ENCODE measurements around the gene EGFL6.

The EGFL6 gene

DNA sequence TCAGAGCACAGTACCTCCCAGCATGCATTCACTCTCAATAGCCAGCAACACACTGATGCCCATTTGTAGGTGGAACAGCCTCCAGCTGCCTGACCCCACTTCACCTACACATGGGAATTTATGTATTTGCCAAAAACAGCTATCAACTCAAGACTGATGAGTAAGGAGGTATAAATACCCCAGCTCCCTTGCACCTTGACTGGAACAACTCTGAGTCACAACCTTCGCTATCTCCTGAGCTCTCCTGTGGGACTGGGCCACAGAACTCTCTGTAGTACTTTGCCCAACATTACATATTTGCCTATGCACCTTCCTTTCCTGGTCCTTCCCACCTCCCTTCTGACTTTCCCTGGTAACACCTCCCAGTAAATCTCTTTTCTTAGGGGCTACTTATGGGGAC, 16.5 kb upstream of the EGFL6 start:
- TF ChIP-seq CTCF (IDR thresholded peaks at IDR 0.05; ENCODE audit: low read depth, low read length) = no peak

GRCh38 chrX:13565511-13565910, 3.9 kb upstream of the EGFL6 start:
- no peak for TF ChIP-seq CTCF (IDR thresholded peaks at IDR 0.05; ENCODE audit: low read depth, low read length)
- DNase-seq (ENCODE audit: extremely low read depth, low read depth) = no peak

More for the DNA sequence above, 16.5 kb upstream of the EGFL6 start:
- DNase-seq (ENCODE audit: extremely low read depth, low read depth) = no peak

GRCh38 chrX:13570261-13570605, 832 bp downstream of the EGFL6 start:
- DNase-seq (ENCODE audit: extremely low read depth, low read depth) = no peak
- TF ChIP-seq CTCF (IDR thresholded peaks at IDR 0.05; ENCODE audit: low read depth, low read length) = no peak

DNA sequence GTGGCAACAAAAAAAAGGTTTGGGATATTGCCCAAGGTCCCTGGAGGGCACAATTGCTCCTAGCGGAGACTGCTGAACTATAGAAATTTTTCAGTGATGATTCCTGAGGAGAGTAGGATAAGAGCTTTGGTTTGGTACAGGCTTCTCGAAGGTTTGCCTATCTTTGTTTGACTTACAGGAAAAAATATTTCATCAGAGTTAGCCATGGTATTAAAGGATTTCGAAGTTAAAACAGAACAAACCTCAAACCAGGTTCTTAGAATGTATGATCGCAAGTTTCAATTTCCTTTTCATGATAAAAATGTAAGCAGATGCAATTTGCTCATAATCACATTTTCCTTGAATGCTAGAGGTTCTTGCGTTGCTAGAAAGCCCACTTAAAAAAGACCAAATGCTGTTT, 1.7 kb downstream of the EGFL6 start:
- DNase-seq (ENCODE audit: extremely low read depth, low read depth) = no peak
- TF ChIP-seq CTCF (IDR thresholded peaks at IDR 0.05; ENCODE audit: low read depth, low read length) = no peak

DNA sequence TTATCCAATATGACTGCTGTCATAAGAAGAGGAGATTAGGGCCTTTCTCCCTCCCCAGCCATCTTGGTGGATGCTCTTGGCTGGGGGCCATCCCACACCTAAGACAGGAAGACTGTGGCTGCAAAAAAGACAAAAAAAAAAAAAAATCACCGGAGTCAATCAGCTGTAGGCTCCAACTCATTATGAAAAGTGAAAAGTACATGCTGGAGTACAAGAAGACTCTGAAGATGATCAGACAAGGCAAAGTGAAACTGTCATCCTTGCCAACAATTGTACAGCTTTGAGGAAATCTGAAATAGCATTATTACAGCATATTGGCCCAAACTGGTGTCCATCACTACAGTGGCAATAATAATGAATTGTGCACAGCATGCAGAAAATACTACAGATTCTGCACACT, 5.2 kb downstream of the EGFL6 start:
- no peak for DNase-seq (ENCODE audit: extremely low read depth, low read depth)
- no peak for TF ChIP-seq CTCF (IDR thresholded peaks at IDR 0.05; ENCODE audit: low read depth, low read length)

DNA sequence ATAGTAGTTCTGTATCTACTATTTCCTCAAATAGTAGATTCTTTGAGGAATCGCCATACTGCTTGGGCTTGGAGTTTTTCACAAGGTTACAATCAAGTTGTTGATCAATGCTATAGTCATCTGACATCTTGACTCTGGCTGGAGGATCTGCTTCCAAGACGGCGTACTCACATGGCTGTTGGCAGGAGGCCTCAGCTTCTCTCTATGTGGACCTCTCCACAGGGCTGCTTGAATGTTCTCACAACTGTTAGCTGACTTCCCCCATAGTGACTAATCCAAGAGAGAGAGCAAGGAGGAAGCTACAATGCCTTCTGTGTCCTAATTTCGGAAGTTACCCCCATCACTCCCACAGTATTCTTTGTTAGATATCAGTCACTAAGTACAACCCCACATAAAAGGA, 10.3 kb downstream of the EGFL6 start:
- no peak for TF ChIP-seq CTCF (IDR thresholded peaks at IDR 0.05; ENCODE audit: low read depth, low read length)
- DNase-seq (ENCODE audit: extremely low read depth, low read depth) = no peak

- no peak for TF ChIP-seq CTCF (IDR thresholded peaks at IDR 0.05; ENCODE audit: low read depth, low read length)
- peak; percentile 69 for DNase-seq (ENCODE audit: extremely low read depth, low read depth)
Measured at GRCh38 chrX:13581554-13581953, 12.2 kb downstream of the EGFL6 start.
